HepG2 (cell line): ENCODE results near the gene EPS8.

Experiments used
- BRD4 ChIP-seq: sonication (generic); formaldehyde crosslinking; IDR thresholded peaks from 2 replicates; pipeline ENCODE4 v1.4.0; 2020; ENCODE audit warnings: missing genetic modification reagents
- SRF ChIP-seq: IDR thresholded peaks from 2 replicates; pipeline ENCODE4 v1.6.1; 2011; ENCODE audit warnings: mild to moderate bottlenecking, low read depth, low read length, moderate library complexity
- TP53 ChIP-seq: sonication (generic); formaldehyde crosslinking; conservative IDR thresholded peaks from 2 replicates; pipeline ENCODE4 v1.4.0; 2020; ENCODE audit warnings: missing genetic modification reagents
- ZBTB42 ChIP-seq: sonication (generic); formaldehyde crosslinking; IDR thresholded peaks from 2 replicates; pipeline ENCODE4 v1.5.0; 2020; ENCODE audit warnings: mild to moderate bottlenecking, missing genetic modification reagents
- ZNF280D ChIP-seq: sonication (generic); formaldehyde crosslinking; IDR thresholded peaks from 2 replicates; pipeline ENCODE4 v1.5.1; 2020; ENCODE audit warnings: mild to moderate bottlenecking, missing genetic modification reagents
- TF ChIP-seq, protein P1 (sequence below): IDR thresholded peaks from 2 replicates; pipeline ENCODE4 v1.6.1; 2016; ENCODE audit warnings: low read depth, control low read depth
- TF ChIP-seq, protein P2 (sequence below): IDR thresholded peaks from 2 replicates; pipeline ENCODE4 v1.6.1; 2018; ENCODE audit warnings: missing genetic modification reagents
- TF ChIP-seq, protein P3 (sequence below): sonication (generic); formaldehyde crosslinking; conservative IDR thresholded peaks from 2 replicates; pipeline ENCODE4 v1.4.0; 2020; ENCODE audit warnings: missing genetic modification reagents
- TF ChIP-seq, protein P4 (sequence below): sonication (generic); formaldehyde crosslinking; IDR thresholded peaks from 2 replicates; pipeline ENCODE4 v1.4.0; 2020; ENCODE audit warnings: missing genetic modification reagents
- TF ChIP-seq, protein P5 (sequence below): sonication (generic); formaldehyde crosslinking; IDR thresholded peaks from 2 replicates; pipeline ENCODE4 v1.4.0; 2020; ENCODE audit warnings: missing genetic modification reagents, borderline replicate concordance
- TF ChIP-seq, protein P6 (sequence below): IDR thresholded peaks from 2 replicates; pipeline ENCODE4 v1.6.1; 2016; ENCODE audit warnings: low read depth, borderline replicate concordance

GRCh38 chr12:15634010-15634683 is 155.0 kb downstream of the EPS8 start:
- TF ChIP-seq BRD4 (CRISPR knock-in tag) = no peak
- TF ChIP-seq, protein P1, sequence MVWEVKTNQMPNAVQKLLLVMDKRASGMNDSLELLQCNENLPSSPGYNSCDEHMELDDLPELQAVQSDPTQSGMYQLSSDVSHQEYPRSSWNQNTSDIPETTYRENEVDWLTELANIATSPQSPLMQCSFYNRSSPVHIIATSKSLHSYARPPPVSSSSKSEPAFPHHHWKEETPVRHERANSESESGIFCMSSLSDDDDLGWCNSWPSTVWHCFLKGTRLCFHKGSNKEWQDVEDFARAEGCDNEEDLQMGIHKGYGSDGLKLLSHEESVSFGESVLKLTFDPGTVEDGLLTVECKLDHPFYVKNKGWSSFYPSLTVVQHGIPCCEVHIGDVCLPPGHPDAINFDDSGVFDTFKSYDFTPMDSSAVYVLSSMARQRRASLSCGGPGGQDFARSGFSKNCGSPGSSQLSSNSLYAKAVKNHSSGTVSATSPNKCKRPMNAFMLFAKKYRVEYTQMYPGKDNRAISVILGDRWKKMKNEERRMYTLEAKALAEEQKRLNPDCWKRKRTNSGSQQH (CRISPR knock-in tag) = no peak
- TF ChIP-seq SRF = no peak
- TF ChIP-seq, protein P2, sequence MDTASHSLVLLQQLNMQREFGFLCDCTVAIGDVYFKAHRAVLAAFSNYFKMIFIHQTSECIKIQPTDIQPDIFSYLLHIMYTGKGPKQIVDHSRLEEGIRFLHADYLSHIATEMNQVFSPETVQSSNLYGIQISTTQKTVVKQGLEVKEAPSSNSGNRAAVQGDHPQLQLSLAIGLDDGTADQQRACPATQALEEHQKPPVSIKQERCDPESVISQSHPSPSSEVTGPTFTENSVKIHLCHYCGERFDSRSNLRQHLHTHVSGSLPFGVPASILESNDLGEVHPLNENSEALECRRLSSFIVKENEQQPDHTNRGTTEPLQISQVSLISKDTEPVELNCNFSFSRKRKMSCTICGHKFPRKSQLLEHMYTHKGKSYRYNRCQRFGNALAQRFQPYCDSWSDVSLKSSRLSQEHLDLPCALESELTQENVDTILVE (CRISPR knock-in tag) = no peak
- TF ChIP-seq, protein P3, sequence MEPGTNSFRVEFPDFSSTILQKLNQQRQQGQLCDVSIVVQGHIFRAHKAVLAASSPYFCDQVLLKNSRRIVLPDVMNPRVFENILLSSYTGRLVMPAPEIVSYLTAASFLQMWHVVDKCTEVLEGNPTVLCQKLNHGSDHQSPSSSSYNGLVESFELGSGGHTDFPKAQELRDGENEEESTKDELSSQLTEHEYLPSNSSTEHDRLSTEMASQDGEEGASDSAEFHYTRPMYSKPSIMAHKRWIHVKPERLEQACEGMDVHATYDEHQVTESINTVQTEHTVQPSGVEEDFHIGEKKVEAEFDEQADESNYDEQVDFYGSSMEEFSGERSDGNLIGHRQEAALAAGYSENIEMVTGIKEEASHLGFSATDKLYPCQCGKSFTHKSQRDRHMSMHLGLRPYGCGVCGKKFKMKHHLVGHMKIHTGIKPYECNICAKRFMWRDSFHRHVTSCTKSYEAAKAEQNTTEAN (CRISPR knock-in tag) = no peak
- no peak for TF ChIP-seq ZBTB42
- TF ChIP-seq, protein P4, sequence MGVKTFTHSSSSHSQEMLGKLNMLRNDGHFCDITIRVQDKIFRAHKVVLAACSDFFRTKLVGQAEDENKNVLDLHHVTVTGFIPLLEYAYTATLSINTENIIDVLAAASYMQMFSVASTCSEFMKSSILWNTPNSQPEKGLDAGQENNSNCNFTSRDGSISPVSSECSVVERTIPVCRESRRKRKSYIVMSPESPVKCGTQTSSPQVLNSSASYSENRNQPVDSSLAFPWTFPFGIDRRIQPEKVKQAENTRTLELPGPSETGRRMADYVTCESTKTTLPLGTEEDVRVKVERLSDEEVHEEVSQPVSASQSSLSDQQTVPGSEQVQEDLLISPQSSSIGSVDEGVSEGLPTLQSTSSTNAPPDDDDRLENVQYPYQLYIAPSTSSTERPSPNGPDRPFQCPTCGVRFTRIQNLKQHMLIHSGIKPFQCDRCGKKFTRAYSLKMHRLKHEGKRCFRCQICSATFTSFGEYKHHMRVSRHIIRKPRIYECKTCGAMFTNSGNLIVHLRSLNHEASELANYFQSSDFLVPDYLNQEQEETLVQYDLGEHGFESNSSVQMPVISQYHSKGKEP (CRISPR knock-in tag) = no peak
- no peak for TF ChIP-seq ZNF280D (CRISPR knock-in tag)
- TF ChIP-seq, protein P5, sequence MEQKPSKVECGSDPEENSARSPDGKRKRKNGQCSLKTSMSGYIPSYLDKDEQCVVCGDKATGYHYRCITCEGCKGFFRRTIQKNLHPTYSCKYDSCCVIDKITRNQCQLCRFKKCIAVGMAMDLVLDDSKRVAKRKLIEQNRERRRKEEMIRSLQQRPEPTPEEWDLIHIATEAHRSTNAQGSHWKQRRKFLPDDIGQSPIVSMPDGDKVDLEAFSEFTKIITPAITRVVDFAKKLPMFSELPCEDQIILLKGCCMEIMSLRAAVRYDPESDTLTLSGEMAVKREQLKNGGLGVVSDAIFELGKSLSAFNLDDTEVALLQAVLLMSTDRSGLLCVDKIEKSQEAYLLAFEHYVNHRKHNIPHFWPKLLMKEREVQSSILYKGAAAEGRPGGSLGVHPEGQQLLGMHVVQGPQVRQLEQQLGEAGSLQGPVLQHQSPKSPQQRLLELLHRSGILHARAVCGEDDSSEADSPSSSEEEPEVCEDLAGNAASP (CRISPR knock-in tag) = no peak
- TF ChIP-seq, protein P6, sequence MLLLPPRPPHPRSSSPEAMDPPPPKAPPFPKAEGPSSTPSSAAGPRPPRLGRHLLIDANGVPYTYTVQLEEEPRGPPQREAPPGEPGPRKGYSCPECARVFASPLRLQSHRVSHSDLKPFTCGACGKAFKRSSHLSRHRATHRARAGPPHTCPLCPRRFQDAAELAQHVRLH = no peak
- no peak for TF ChIP-seq TP53
